ENCODE results near the gene ADAMTS15.

GRCh38 chr11:130407978-130408377 lies 40.5 kb upstream of the ADAMTS15 start:
- no peak for TF ChIP-seq CTCF (IDR thresholded peaks at IDR 0.05)
- TF ChIP-seq POLR2A (IDR thresholded peaks at IDR 0.05), result no peak
- peak in 1 of 2 donors; percentile 11 for TF ChIP-seq POLR2AphosphoS5 (IDR thresholded peaks at IDR 0.05)
- no peak for TF ChIP-seq EP300 (IDR thresholded peaks at IDR 0.05)

Measured in upper lobe of left lung (tissue), 4 donors.